GM21786 (cell line): Measurements from ENCODE around the gene FBXW4.

Experiments
- ATAC-seq: cut with Tn5 transposase; IDR thresholded peaks from one replicate; pipeline ENCODE4 v1.9.1; 2021; ENCODE audit not compliant: unreplicated experiment

Gene FBXW4, protein sequence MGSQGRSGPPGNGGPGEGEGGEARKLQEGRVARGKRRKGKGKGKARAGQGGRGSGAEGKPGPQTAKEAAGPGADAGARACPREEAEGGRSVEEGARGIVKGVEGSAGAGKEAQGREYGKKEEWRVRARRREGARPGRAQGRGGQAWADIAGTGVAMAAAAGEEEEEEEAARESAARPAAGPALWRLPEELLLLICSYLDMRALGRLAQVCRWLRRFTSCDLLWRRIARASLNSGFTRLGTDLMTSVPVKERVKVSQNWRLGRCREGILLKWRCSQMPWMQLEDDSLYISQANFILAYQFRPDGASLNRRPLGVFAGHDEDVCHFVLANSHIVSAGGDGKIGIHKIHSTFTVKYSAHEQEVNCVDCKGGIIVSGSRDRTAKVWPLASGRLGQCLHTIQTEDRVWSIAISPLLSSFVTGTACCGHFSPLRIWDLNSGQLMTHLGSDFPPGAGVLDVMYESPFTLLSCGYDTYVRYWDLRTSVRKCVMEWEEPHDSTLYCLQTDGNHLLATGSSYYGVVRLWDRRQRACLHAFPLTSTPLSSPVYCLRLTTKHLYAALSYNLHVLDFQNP

DNA sequence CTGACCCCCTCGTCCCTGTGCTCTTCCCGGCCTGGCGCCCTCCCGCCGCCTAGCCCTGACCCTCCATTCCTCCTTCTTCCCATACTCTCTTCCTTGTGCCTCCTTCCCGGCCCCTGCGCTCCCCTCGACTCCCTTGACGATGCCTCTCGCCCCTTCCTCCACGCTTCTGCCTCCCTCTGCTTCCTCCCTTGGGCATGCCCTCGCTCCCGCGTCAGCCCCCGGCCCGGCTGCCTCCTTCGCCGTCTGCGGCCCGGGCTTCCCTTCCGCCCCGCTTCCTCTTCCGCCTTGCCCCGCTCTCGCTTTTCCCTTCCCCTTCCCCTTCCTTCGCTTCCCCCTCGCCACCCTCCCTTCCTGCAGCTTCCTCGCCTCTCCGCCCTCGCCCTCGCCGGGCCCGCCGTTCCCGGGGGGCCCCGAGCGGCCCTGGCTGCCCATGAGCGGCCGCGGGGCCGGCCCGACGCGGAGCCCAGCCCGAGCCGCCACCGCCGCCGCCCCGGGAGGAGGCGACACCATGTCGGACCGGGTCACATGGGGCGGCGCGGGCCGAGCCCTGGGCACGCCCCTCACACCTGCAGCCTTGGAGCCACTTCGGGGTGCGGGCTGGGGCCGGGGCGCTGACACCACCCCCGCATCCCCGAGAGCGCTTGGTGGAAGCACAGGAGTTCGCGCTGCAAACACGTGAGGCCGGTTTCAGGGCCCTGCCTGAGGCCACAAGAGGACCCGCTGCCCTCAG lies at the start of gene FBXW4:
Gene FBXW4, minus strand, starts transcription at position 497 of the 730 bp plus-strand sequence. Its CDS starts 65 bp downstream, at position 432.
- ATAC-seq = peak; percentile 61

DNA sequence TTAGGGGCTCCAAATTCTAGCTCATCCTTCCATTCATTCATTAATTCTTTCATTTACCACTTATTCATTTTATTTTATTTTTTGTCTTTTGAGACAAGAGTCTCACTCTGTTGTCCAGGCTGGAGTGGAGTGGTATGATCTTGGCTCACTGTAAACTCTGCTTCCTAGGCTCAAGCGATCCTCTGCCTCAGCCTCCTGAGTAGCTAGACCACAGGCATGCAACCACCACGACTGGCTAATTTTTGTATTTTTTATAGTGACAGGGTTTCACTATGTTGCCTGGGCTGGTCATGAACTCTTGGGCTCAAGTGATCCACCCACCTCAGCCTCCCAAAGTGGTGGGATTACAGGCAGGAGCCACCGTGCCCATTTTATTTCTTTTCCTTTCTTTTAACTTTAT lies 49.3 kb upstream of the FBXW4 start:
- ATAC-seq = no peak

DNA sequence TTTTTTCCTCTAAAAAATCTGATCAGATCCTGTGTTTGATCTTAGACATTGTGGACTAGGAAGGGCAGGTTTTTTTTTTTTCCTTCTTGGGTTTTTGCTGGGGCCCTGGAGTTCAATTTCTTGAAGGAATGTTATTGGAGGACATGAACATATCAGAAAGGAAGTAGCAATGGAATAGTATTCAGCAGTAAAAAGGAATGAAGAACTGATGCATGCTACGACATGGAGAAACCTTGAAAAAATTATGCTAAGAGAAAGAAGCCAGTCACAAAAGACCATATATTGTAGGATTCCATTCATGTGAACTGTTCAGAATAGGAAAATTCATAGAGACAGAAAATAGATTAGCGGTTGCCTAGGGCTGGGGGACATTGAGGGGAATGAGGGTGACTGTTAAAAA lies 47.0 kb upstream of the FBXW4 start:
- no peak for ATAC-seq

DNA sequence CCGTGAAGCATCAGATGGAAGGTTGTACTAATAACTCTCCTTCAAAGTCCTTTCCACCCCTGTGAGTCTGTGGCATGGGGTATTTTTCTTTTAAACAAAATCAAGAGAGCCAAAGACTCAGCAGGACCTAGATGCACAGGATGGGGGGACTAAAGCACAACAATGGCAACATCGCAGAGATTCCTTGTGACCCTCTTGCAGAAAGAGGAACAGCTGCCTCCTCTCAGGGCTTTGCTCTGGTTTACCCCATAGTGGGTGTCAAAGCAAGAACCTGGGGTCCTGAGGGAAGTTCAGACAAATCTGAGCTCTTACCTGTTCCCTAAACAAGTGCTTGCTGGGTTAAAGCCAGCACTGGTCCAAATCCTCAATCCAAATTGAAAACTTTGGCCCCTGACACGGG lies 41.7 kb upstream of the FBXW4 start:
- ATAC-seq = no peak

DNA sequence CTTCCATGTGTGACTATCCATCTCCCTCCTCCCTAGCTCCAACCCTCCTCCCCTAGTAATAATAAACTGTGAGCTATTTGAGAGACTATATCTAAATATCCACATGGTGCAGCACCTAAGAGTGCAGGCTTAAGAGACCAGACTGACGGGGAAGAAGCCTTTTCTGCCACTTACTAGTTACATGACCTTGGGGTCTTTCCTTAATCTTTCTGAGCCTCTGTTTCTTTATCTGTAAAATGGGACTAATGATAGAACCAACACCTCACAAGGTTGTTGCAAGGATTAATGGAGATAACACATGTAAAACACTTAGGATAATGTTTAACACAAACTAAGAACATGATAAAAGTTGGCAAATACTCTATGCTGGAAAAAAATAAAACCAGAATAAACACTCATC lies 37.1 kb upstream of the FBXW4 start:
- ATAC-seq = no peak

DNA sequence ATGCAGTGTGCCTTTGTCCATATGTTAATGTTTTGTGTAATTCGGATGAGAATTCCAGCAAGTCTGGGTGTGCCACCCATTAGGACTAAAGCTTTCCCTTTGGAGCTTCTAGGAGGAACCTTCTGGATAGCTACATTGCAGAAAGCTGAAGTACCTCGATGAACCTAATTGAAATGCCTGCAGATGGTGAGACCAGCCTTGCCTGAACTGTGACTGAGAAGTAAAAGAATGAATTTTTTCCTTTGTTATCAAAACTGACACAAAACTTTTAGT lies 31.1 kb upstream of the FBXW4 start:
- ATAC-seq = no peak

DNA sequence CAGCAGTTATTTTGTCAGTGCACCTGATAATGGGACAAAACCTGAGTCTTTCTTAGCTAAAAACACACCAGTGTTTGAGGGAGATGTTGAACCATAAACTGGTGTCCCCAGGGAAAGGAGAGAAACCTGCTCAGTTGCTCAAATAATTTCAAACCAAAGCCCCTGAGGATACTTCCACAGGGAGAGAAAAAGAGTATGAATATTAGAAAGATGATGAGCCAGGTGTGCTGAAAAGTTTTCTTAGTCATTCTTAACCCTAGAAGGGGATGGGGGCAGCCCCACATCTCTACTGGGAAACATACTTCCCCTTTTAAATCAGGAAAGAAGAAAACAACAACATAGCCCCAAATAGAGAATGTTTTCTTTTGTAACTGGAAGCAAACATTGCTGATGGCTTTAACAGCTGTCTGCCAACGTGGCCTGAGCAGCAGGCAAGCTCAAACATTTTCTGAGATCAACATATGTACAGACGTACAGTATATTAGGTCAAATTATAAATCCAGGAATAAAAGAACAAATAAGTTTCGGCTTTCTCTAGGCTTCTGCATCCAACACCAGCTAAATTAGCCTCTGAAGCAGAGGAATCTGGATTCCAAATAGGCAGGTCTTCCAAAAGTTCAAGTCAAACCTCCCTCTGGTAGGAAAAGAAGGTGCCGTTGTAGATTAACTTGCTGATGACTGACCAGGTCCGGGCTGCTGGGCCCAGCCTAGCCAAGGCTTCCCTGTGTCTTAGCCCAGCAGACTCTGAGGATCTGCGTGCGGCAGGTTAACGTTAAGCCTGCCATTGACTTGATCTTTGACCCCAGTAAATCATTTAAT lies 30.5 kb upstream of the FBXW4 start:
- ATAC-seq = peak; percentile 53

DNA sequence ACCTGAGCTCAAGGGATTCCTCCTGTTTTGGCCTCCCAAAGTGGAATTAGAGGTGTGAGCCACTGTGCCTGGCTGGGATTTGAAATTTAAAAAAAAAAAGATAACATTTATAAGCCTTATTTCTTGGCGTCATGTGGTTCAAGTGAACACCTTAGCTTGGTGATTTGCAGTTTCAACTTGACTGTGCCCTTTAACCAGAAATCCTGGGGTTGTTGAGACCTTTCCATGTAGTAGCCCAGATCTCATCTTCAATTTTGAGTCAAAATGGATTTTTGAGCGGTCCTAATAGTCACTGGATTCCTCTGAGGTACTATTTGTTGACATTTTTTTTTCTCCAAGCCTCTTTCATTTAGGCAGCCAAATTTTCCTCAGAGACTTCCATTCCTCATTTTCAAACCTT lies 29.5 kb upstream of the FBXW4 start:
- no peak for ATAC-seq

DNA sequence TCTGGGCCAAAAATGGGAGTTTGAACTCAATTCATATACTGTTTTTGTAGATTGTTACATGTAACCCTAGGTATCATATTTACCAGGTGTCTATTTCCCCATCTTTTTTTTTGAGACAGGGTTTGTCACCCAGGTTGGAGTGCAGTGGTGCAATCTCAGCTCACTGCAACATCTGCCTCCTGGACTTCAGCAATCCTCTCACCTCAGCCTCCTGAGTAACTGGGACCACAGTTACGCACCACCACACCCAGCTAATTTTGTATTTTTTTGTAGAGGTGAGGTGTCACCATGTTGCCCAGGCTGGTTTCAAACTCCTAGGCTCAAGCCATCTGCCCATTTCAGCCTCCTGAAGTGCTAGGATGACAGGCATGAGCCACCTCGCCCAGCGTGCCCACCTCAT lies 28.2 kb upstream of the FBXW4 start:
- ATAC-seq = no peak

DNA sequence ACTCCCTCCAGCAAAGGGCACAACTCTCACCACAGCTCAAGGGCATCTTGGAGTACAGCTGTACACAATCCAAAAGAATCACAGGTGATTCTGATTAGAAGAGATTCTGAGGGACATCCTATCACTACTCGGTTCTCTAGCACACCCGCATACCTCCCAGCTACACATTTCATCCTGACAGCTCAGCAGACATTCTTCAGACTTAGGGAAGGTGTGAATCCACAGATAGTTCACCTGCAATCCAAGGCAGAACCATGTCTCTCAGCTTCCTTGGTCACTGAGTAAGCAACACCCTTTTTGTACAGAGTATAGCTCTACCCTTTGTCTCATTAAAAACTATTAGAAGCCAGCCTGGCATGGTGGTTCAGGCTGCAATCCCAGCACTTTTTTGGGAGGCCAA lies 26.8 kb upstream of the FBXW4 start:
- no peak for ATAC-seq

DNA sequence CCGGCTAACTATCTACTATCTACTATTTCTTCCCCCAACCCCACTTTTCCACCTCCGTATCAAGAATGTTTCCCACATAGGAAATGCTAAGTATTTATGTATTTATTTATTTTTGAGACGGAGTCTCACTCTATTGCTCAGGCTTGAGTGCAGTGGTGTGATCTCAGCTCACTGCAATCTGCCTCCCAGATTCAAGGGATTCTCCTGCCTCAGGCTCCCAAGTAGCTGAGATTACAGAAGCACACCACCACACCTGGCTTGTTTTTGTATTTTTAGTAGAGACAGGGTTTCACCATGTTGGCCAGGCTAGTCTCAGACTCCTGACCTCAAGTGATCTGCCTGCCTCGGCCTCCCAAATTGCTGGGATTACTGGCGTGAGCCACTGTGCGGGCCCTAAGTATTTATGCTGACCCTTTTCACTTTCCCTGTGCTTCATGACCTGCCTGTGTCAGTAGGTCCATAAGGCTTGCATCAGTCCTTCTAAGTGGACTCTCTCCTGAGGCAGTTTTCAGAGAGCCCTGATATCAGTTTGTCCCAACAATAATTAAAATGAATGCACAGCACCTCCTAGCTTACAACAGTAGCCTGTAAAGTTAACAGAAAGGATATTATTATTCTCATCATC lies 25.7 kb upstream of the FBXW4 start:
- no peak for ATAC-seq

DNA sequence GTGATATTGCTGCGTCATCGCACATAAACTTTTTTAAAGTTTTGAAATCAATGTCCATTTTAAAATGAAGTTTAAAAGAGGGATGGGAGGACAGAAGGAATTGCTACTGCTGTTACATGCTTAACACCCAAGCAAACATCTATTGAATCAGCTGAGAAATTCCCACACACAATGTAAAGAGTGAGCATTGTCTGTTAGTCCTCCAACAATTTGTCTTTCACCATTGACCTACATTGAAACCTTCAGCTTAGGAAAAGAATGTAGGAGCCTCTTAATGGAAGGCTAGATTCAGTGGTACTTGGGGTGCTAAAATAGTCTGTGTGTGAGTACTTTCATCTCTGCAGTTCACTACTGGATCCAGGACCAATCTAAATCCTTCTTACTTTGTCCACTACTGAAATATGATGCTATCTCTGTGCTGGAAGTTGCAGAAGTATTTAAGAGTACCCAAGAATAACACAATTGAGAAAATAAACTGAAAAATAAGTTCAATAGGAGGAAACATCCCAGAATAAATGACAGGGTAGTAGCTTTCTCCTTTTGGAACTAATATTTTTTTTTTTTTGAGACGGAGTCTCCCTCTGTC lies 23.8 kb upstream of the FBXW4 start:
- ATAC-seq = no peak

DNA sequence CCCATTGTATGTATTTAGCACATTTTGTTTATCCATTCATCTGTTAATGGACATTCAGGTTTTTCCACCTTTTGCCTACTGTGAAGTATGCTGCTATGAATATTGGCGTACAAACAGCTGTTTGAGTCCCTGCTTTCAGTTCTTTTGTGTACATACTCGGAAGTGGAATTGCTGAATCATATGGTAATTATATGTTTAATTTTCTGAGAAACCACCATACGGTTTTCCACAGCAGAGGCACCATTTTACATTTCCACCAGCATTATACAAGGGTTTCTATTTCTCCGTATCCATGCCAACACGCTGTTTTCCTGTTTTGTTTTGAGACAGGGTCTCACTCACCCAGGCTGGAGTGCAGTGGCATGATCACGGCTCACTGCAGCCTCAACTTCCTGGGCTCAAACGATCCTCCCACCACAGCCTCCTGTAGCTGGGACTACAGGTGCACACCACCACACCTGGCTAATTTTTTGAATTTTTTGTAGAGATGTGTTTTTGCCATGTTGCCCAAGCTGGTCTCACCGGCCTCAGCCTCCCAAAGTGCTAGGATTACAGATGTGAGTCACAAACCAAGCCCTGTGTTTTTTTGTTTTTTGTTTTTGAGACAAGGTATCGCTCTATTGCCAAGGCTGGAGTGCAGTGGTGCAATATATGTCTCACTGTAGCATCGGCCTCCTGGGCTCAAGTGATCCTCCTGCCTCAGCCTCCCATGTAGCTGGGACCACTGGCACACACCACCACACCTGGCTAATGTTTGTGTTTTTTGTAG lies 22.1 kb upstream of the FBXW4 start:
- ATAC-seq = no peak

DNA sequence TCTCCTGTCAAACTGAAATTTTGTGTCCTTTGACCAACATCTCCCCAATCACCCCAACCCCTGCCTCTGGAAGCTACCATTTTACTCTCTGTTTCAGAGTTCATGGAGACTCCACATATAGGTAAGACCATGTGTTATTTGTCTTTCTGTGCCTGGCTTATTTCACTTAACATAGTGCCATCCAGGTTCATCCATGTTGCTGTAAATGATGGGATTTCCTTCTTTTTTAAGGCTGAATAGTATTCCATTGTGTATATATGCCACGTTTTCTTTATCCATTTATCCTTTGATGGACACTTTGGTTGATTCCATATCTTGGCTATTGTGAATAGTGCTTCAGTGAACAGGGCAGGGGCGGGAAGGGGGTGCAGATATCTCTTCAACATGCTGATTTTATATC lies 18.0 kb upstream of the FBXW4 start:
- no peak for ATAC-seq

DNA sequence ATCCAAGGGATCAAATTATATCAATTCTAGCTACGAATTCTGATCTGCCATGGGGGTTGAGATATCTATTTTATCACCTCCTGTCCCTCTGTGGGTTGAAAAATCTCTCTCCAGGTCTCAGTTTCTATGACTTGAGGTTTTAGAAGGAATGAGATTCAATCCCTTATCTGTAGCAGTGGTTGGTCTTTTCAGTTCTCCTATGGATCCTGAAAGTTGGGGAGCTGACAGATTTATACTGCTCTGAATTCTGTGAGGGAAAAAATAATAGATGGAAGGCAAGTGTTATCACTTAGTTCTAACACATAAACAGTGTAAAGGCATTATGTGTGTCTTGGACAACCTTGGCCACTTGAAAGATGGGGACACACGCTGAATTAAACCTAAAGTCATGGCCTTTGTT lies 15.8 kb upstream of the FBXW4 start:
- ATAC-seq = no peak

DNA sequence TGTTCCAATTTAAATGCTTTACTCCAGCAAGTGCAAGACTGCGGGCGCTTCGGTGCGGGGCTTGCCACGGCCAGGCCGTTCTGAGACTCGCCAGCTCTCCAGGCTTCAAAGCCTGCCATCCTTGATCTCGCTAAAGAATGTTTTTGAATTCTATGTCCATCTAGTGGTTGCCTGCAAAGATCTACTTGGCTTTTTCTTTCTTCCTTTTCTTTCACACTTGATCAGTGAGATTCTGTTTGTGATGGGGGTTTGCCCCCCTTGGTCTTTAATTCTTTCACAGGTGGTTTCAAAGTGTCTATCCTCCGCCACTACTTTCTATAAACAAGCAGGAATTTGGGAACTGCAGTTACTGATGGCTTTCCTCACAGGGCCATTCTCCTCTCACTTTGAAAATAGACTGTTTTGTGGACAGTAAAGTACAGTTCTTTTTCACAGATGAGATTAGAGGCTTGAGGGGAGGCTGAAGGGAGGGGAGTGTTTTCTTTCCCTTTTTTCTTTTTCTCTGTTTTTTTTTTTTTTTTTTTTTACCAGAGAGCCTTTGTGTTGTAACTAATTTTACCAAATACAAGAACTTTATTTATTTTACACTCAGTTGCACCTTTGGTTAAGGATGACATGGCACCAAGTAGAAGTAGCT lies 15.2 kb upstream of the FBXW4 start:
- no peak for ATAC-seq

DNA sequence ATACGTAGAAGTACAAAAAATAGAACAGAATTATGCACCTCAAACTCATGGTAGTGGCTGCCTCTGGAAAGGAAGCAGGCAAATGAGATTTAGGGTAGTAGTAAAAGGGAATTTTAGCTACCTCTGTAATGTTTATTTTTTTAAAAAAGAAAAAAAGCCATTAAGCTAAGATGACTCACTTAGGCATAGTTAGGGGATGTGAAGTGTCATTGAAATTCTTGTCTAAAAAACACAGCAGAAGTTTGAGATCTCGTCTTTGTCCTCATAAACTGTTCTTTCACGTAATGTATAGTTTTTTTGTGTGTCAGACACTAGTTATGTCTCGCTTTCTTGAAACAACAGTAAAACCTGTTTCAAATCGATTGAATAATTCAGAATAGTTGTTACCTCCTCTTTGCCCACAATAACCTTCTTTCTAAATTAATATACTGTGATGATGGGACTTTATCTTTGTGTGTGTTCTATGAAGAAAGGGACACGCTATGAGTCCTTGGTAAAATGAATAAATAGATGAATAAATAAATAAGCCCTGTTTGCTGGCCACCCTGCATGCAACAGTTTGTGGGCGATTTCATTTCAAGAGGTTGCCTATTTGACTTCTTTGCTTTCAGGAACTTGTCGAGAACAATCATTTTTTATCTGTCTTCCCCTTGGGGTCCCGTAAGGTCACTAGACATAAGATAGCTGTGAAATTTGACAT lies 14.5 kb upstream of the FBXW4 start:
- no peak for ATAC-seq

DNA sequence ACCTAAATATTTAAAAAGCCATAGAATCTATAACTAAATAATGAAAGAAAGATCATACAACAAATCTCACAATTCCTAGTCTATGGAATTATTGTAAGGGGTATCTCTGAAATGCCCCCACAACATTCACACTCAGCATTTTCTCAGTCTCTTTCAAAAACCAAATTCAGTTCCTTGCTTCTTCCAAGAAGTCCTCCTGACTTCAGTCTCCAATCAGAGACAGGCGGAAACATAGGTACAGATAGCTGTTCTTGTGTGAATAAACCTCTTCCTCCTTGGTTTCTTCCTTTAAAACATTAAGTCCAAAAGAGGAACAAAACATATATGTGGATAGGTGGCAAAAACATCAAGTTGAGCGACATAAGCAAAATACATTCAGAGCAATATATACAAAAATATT lies 13.9 kb upstream of the FBXW4 start:
- ATAC-seq = no peak

DNA sequence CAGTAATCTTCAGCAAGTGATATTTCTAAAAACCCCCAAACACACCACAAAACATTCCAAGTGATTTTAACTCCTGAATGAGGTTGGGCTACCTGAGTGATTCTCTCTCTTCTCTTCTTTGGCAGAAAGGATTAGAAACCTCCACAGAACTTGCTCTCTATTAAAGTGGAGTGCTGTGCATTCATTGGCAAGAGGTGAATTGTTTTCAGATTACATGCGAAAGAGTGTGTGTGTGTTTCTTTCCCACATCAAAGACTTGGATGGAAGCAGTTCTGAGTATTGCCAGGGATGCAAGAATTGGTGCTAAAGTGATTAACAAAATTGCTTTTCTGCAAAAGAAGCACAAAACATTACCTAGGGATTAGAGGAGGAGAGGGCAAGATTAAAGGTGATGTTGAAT lies 13.1 kb upstream of the FBXW4 start:
- ATAC-seq = no peak
